OCI-LY3 (cell line): Measurements from ENCODE around the gene KDM6A.

Experiments
- EZH2phosphoT487 ChIP-seq: fragments of 200-600 bp; shearing (Covaris generic); IDR thresholded peaks from 2 replicates; pipeline ENCODE4 v1.6.1; 2018; ENCODE audit warnings: antibody characterized with exemption, mixed run types, low read depth
- TF ChIP-seq, protein P1 (sequence below): fragments of 200-600, 300-600 bp; sonication (generic); IDR thresholded peaks from 2 replicates; pipeline ENCODE4 v1.5.1; 2014; ENCODE audit warnings: antibody characterized with exemption, low read length, low read depth

- TF ChIP-seq, protein P1, sequence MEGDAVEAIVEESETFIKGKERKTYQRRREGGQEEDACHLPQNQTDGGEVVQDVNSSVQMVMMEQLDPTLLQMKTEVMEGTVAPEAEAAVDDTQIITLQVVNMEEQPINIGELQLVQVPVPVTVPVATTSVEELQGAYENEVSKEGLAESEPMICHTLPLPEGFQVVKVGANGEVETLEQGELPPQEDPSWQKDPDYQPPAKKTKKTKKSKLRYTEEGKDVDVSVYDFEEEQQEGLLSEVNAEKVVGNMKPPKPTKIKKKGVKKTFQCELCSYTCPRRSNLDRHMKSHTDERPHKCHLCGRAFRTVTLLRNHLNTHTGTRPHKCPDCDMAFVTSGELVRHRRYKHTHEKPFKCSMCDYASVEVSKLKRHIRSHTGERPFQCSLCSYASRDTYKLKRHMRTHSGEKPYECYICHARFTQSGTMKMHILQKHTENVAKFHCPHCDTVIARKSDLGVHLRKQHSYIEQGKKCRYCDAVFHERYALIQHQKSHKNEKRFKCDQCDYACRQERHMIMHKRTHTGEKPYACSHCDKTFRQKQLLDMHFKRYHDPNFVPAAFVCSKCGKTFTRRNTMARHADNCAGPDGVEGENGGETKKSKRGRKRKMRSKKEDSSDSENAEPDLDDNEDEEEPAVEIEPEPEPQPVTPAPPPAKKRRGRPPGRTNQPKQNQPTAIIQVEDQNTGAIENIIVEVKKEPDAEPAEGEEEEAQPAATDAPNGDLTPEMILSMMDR, result no peak
- TF ChIP-seq EZH2phosphoT487, result no peak
These were observed 281.0 kb downstream of the KDM6A start for GRCh38 chrX:45154033-45154360.
